Stimulated activated CD4-positive, alpha-beta T cell treated with anti-CD3 and anti-CD28 coated beads, Interleukin-4, amount 100 ng/mL, for 24 hours (primary cell): ENCODE data around the gene YY1.
A peak's percentile ranks its signal among the peaks of the same experiment; 100 is the strongest.
"Not testable (repeated sequence)": the region's sequence is repeated elsewhere in the genome, so short reads cannot be mapped to it uniquely, and the experiment has no call there.

Experiments
- DNase-seq: peaks from one replicate; pipeline ENCODE4 v3.0.0-alpha.2; 2020

Gene YY1

DNA sequence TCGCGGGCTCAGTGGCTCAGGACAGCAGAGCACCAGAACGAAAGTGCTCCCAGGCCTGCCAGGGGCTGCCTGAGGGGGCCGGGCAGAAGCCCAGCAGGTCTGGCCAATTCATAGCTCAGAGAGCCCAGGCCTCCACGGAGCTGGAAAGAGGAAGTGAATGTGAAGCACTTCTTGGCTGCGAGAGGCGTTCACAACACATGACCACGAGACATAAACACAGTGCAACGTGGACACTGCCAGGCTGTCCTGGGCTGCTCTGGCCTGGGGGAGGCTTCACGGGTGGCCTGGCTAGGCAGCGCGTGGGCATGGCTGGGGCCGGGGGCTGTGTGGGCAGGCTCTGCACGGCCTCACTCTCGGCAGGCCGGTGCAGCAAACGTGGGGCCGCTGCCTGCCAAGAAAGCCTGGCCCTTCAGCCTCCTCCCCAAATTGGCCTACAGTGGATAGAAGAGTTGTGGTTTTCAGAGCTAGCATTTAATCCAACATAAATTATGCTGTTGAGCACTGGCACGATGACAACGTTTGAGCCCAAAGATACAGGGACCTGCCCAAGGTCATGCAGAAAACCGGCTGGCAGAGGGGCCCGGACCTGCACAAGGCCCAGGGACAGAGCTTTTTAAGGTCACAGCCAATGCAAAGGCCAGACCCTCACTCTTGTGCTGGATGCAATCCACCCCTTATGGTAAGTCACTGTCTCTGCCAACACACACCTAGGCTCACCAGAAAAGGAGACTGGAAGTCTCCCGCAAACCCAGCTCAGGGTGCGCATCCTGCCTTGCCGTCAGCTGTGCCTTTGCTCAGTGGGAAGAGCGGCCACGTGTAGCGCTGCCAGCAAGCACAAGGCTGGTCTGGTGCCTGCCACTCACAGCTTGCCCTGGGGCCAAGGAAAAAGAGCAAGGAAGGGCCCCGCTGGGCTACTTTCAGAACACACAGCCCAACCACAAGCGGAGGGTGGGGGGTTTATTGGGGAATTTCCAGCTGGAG, 58.7 kb downstream of the YY1 start:
- DNase-seq = no peak

DNA sequence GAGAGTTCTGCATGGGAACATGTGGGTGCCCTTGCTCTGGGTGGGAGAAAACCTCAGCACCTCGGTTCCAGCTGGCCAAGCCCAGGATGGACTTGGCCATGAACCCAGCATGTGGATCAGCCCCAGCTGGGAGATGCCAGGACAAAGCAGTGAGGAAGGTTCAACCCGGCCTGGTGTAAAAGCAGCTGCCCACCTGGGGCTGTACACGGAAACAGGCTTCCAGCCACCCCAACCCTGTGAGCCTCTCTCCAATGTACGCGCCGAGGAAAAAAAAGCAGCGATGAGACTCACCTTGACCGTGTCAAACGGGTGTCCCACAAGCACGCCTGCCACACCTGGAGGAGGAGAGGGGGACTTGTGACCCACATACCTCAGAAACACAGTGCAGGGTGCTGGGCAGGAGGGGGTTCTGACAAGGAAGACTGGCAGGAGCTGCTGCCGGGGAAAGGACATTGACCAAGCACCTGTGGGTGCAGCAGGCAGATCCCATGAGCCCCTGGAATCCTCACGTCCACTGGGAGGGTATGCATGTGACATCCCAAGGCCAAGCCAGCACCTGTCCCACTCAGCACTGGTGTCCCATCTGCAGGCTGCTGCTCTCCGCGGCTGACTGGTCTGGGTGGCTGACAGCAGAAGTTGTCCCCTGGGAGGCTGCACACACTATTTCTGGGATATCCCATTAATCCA, 59.8 kb downstream of the YY1 start:
- no peak for DNase-seq

DNA sequence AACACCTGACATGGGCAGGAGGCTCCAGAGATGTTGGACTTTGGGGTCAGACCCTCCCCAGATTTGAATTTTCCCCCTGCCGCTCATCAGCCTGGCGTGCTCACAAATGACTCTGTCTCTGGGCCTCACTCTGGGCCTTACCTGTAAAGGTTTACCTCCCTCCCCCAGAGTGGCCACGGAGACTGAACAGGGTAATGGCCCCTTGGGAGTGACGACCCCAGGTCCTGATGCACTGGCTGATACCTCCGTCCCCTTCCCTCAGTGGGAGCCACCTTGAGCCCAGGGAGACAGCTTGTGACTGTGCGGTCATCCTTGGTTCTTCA, 60.3 kb downstream of the YY1 start:
- no peak for DNase-seq

DNA sequence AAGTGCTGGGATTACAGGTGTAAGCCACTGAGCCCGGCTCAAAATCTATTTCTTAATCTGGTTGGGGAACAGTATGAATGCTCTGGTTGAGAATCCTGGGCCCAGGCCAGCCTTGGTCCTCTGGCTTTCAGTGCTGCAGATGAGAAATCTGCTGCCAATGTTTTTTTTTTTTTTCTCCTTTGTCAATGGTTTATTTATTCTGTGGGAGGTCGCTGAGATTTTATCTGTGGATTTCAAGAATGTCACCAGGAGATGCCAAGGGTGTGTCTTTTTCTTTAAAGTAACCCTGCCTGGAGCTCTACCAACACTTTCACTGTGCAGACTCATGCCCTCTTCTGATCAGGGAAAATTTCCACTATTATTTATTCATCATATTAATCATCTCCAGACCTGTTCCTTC, 63.7 kb downstream of the YY1 start:
- no peak for DNase-seq

DNA sequence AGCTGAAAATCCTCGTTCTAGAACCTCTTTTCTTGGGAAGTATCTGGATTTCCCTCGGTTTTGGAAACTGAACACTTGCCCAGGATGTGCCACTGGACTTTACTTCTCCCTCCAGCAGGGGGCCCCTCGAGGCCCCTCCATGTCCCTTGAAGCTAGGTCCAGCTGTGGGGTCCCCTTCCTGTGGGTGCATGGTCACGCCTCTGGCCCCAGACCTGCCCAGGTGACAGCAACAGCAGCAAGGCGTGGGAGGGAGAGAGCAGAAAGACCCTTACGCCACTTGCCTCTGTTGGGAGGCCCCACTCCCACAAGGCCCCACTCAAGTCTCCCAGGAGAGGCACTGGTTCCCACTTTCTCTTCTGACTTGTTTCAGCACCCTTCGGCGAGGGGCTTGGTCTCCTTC, 64.2 kb downstream of the YY1 start:
- DNase-seq = no peak

DNA sequence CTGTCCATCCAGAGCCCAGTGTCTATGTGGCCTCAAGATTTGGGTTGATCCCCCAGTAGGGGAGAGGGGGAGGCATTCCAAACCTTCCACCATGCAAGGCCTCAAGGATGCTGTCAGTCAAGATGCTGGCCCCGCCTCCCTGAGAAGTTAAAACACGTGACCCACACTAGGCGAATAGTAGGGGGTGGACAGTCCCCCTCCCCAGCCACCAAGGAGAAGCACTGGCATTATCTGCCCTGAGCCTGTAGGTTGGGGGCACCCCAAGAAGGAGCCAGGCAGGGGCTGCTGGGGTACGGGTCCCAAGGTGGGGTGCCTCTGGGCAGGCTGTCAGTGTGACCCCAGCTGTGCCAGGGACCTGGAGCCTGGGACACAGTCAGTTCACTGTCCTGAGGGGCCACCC, 65.0 kb downstream of the YY1 start:
- no peak for DNase-seq

DNA sequence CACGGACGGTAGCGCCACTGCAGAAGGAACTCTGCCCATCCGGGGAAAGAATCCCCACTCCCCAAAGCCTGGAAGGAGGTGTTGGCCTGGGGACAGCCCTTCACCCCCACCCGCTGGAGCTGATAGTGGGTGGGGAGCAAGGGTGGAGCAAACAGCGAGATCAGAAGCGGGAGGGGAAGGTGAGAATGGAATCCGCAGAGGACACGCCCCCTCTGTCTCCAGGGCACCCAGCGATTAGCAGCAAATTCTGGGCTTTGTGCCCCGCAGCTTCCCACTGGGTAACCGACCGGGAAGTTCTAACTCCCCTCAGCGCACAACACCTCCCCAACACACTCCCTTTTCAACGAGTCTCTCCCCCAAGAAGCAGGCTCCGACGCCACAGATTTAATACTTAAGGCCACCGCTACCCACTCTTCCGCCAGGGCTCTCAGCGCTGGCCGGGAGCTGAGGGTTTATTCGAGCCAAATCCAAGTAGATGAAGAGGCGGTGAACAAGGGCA, 65.9 kb downstream of the YY1 start:
- no peak for DNase-seq

DNA sequence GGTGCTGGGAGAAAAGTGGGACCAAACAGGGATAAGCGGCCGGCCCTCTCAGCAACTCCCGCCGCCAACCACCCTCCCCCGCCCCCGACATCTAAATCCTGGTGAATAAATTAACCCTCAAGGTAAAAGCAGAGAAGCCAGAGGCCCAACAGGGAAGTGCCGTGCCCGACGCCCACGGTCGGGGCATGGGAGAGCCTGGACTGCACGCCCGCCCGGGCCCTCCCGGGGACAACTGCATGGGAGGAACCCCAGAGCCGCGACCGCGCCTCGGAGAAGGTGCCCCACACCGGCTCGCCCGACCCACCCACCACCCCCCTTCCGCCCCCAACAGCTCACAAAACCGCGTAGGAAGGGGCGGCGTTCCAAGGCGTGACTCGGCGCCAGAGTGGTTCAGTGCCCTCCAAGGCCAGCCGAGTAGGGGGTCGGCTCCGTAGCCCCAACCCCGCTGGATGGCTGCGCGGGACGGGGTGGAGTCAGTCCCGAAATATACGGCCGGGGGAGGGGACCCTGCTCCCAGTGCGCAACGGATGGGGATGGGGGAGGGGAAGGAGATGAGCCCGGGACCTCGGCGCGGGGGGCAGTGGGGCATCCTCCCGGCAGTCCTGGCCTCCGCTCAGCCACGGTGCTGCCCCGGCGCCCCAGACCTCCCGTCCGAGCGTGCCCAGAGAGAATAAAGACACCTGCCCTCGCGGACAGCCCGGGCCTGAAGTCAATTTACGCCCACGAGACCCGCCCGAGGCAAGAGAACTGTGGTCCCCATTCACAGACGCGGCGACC, 66.6 kb downstream of the YY1 start:
- DNase-seq = no peak

DNA sequence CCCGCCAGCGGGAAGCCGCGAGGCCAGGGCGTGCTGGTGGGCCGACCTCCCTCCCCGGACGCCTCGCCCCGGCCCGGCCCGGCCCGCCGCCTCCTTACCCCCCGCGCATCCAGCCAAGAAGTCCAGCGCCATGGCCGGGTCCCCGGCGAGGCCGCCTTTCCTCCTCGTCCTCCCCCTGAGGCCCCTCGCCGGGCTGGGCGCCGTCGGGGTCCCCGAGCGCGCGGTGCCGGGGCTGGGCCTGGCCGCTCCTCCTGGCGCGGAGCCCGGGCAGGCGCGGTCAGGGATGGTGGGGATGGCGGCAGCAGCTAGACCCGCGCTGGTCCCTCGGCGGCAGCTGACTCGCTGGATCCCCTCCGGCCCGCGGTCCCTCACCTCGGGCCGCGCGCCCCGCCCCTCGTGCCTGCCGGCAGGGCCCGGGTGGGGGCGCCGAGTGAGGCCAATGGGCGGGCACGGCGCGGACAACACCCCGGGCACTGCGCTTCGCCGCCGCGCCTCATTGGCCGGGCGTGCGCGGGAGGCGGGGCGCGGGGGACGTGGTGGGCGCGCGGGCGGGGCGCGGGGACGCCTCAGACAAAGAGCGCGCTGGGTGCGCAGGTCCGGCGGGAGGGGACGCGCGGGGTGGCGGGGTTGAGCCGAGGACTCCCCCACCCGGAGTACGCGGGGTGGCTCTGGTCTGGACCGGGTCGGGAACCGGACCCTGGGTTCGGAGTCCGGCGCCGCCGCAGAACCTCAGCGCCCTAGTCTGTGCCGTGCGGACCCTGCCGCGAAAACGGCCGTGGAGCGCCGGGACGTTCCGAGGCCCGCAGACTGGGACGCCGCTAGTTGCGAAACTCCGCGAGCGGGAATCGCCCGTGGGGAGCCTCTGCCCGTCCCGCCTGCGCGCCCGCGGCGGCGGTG, 67.4 kb downstream of the YY1 start, which contains the start of gene SLC25A29:
Gene SLC25A29, minus strand, starts transcription at position 344 of the 897 bp plus-strand sequence. Its CDS starts 212 bp downstream, at position 132.
- DNase-seq = peak; percentile 70

DNA sequence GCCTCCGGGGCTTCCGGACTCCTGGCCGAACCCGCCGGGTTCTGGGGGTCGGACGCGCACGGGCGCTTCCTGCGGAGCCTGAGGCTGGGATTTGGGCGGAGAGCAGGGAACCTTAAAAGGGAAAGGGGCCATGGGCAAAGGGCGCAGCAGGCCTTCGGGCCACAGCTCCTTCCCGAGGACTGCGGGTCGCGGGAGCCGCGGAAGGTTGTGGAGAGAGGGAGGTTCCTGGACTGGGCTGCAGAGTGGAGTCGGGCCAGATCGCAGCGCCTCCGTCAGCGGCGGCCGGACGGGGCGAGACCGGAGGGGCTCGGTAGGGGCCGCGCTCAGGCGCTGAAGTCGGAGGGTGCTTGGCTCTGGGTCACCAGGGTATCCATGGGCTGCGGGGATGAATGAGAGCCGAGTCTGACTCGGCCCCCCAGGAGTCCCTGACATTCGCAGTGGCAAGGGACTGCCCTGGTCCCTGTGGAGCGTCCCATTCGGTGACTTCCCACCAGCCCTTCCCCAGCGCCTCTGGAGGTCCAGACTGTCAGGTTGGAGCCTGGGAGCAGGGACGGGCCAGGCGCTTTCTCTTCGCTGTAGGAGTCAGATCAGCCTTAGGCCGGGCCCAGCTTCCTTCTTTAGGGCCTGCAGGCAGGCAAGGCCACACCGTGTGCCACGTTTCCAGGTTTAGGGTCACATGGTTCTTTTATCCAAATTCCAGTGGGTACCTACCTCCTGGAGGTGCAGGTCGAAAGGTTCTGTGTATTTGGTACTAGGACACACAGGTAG, 68.2 kb downstream of the YY1 start:
- no peak for DNase-seq

DNA sequence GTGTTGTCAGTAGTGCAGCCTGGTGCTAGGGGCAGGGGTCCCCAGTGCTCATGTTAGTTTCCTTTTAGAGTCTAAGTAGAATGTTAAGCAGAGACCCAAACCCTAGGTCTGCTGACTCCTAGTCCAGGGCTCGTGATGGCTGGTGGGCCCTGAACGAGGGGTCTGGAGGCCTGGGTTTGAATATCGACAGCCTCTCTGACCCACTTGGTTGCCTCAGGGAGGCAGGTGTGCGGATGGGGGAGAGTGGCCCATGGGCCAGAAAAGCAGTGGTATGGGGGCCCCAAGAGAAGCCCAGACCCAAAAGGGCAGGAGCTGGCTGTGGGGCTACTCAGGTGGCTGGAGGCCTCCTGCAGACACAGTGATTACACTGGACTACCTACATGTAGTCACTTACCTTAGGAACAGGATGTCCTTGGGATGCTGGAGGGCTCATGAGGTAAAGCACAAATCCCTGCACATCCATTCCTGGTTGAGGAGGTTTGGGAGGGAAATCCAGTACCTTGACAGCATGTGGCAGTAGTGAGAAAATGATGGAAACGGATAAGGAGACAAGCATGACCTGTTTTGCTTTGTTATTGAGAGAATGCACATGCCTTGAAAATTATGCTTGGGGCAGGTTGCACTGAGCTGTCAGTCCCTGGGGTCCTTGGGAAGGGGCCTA, 69.0 kb downstream of the YY1 start:
- no peak for DNase-seq

DNA sequence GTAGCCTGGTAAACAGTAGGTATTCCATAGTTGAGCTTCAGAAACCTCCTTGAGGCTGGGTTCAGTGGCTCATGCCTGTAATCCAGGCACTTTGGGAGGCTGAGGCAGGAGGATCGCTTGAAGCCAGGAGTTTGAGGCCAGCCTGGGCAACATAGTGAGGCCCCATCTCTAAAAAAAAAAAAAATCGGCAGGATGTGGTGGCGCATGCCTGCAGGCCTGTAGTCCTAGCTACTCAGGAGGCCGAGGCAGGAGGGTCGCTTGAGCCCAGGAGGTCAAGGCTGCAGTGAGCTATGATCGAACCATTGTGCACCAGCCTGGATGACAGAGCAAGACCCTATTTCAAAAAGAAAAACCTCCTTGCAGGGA, 69.5 kb downstream of the YY1 start:
- not testable (repeated sequence) for DNase-seq

DNA sequence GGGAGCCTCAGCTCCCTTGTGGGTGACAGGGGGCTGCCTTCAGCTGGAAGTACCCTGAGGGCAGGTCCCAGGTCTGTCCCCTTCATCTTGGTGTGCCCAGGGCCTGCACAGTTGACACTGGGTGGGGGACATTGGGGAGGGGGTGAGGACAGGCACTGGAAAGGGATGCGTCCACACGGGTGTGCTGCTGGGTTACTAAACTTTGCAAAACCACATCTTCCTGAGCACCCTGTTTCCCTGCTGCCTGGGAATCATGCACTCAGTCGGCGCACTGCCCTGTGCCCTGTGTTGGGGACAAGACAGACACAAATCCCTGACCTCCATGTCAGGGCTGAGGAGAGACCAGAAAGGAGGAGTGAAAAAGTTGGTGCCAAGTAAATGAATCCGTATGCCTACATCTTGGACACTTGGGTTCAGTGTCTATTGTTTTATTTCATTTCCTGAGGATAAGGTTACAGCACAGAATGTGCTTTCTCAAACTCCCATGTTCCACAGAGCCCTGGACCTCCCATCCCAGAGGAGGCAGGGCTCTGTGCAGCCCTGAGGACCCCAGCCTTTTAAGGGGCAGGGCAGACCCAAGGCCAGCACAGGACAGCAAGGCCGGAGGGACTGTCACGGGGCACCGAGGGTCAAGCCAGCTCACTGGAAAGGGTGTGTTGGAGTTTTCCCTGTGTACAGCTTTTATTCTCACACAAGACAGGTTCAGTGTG, 70.2 kb downstream of the YY1 start:
- DNase-seq = no peak

DNA sequence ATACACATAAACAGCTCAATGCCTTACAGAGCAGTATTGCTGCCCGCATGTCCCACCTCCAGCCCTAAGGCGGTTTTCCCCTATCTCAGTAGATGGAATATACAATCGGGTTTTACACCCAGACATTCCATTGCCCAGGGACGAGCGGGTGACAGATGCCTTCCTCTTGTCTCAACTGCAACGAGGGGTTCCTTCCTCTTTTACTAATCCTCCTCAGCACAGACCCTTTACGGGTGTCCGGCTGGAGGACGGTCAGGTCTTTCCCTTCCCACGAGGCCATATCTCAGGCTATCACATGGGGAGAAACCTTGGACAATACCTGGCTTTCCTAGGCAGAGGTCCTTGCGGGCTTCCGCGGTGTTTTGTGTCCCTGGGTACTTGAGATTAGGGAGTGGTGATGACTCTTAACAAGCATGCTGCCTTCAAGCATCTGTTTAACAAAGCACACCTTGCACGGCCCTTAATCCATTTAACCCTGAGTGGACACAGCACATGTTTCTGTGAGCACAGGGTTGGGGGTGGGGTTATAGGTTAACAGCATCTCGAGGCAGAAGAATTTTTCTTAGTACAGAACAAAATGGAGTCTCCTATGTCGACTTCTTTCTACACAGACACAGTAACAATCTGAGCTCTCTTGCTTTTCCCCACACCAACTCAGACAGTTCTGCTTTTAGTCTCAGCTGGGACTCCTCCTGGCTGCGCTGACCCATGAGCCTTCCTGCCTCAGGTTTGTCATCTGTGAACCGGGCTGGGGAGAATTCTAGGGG, 73.3 kb downstream of the YY1 start:
- not testable (repeated sequence) for DNase-seq

DNA sequence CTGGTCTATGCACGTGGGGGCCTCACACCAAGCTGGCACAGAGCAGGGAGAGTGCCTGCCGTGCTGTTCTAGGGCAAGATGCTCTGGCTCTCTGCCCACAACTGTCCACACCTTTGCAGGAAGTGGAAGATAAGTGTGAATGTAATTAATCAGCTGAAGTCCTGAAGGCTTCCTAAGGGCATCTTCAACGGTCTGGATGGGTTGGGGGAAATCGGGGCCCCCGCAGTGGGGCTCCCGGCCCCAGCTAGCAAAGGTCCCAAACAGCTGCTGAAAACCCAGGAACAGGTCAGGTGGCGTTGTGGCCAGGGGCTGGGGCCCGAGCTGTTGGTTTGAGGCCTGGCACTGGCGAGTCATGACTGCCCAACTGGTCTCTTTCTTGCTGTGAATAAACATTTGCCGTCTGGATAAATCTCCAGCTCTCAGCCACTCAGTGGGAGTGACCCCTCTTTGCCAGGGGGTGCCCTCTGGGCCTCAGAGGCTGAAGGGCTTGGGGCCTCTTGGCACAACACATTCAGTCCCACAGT, 74.0 kb downstream of the YY1 start:
- DNase-seq = no peak

DNA sequence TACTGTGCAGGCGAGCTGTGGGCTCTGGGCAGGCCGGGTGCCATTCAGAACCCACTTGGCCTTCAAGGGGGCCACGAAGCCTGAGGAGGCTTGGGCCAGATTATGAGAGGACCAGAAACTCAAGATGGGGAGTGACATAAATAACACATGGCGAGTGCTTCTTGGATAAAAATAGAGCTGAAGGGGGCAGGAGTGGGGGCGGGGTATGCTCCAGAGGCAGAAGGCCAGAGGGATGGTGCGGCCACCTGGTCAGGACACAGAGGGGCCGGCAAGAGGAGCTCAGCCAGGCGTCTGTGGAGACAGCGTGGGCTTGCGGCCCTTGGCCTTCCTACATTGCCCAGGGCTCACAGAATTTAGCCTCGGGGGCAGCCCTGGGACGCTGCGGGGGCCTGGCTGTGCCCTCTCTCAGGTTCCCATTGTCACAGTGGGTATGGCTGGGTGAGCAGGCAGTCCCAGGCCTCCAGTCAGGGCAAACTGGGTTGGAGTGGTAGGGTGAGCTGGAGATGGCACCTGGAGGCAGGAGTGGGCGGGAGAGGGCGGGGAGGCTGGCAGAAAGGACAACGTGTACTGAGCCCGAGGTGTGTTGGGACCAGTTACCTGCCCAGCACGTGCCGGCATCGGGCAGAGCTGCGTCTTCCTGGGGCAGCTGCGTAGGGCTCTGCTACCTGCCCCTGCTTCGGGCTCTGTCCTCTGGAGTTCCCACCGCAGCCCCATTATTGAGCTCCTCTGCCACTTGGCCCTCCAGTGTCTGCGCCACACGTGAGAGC, 74.7 kb downstream of the YY1 start:
- DNase-seq = no peak

DNA sequence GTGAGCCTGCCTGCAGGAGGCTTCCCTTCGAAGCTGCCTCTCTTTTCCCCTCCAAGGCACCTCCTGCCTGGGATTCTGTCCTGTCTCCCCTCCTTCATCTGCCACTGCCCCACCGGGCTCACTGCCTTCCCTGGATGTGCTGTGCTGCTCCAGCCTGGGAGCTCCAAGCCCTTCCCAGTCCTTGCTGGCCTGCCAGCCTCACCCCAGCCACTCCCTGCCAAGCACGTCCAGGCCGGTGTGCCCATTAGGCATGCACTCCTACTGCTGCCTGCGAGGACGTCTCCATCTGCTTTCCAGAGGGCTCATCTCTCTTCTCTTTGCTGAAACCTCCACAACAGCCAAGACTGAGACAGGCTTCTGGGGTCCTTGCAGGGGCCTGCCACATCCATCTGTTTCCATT, 75.8 kb downstream of the YY1 start:
- DNase-seq = no peak

DNA sequence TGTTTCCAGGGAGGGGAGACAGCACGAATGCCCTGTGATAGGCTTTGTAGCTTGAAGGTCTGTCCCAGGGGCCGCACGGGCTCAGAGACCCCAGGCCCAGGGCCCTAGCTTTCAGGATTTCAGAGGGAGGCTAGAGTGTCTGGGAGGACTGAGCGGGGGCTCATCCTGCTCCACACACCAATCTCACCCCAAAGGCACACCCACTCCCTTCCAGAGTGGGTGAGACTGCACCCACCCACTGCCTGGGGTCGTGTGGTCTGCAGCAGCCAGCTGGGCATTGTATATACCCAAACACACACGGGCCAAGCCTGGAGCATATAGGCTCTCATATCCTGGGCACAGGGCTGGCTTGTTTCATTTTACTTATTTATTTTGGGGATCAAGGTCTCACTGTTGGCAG, 78.4 kb downstream of the YY1 start:
- no peak for DNase-seq
